Middle frontal gyrus (tissue), 1 donor: ENCODE results near the gene SNTG2.
A peak's percentile ranks its signal among the peaks of the same experiment; 100 is the strongest.

Source experiments
- DNase-seq: peaks from one replicate; pipeline ENCODE4 v3.0.0-alpha.2; 2015; ENCODE audit warnings: low spot score; ENCODE audit errors: extremely low spot score

Gene SNTG2

GRCh38 chr2:1308678-1309077, 358.0 kb downstream of the SNTG2 start:
- no peak for DNase-seq

- DNase-seq: no peak
These were observed 358.9 kb downstream of the SNTG2 start for GRCh38 chr2:1309507-1309906.

- no peak for DNase-seq
These were observed 359.6 kb downstream of the SNTG2 start for GRCh38 chr2:1310202-1310601.

GRCh38 chr2:1310866-1311265, 360.2 kb downstream of the SNTG2 start:
- no peak for DNase-seq

GRCh38 chr2:1313240-1313924, 362.7 kb downstream of the SNTG2 start:
- no peak for DNase-seq

GRCh38 chr2:1314254-1314653, 363.6 kb downstream of the SNTG2 start:
- no peak for DNase-seq

GRCh38 chr2:1318366-1319009, 367.8 kb downstream of the SNTG2 start:
- DNase-seq: no peak

- no peak for DNase-seq
These were observed 368.7 kb downstream of the SNTG2 start for GRCh38 chr2:1319393-1319792.

GRCh38 chr2:1321321-1321720, 370.7 kb downstream of the SNTG2 start:
- DNase-seq: peak; percentile 63

GRCh38 chr2:1324884-1325283, 374.2 kb downstream of the SNTG2 start:
- DNase-seq: no peak

- DNase-seq: no peak
These were observed 378.0 kb downstream of the SNTG2 start for GRCh38 chr2:1328684-1329083.

- DNase-seq: no peak
These were observed 388.9 kb downstream of the SNTG2 start for GRCh38 chr2:1339388-1340140.

- DNase-seq: no peak
These were observed 389.5 kb downstream of the SNTG2 start for GRCh38 chr2:1340141-1340512.

- DNase-seq: no peak
These were observed 390.9 kb downstream of the SNTG2 start for GRCh38 chr2:1341404-1342120.

- no peak for DNase-seq
These were observed 398.1 kb downstream of the SNTG2 start for GRCh38 chr2:1348789-1349188.

GRCh38 chr2:1350111-1350510, 399.5 kb downstream of the SNTG2 start:
- DNase-seq: no peak

- no peak for DNase-seq
These were observed 402.5 kb downstream of the SNTG2 start for GRCh38 chr2:1353124-1353523.

- DNase-seq: no peak
These were observed 402.9 kb downstream of the SNTG2 start for GRCh38 chr2:1353543-1353942.

GRCh38 chr2:1360144-1360543, 409.5 kb downstream of the SNTG2 start:
- DNase-seq: no peak

GRCh38 chr2:1360557-1361250, 410.1 kb downstream of the SNTG2 start:
- no peak for DNase-seq

- no peak for DNase-seq
These were observed 412.7 kb downstream of the SNTG2 start for GRCh38 chr2:1363367-1363766.
